ENCODE measurements around the gene ALG14.
"Not testable (repeated sequence)": the region's sequence is repeated elsewhere in the genome, so short reads cannot be mapped to it uniquely, and the experiment has no call there.

The ALG14 gene

DNA sequence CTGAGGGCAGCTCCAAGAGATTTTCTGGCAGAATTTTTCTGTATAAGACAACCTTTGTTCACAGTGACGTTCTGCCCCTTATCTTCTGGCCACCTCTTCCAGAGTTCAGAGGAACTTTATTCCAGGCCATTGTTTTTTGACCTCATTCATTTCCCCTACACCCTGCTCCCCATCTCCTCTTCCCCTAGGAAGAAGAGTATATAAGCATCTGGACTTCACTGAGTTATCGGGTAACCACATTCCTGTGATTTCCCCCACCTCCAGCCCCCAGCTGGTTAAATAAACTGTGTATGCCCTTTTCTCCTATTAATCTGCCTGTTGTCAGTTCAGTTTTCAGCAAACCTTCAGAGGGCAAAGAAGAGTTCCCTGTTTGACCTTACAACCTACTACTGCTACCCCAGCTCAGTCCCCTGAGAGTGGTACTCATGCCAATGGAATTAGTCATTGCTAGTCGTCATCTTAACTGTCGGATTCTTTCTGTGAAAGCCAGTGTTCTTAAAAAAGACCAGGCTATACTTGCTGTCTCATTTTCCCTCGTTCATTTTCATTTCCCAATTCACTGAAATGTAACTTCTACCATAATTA is 14.3 kb upstream of the ALG14 start:
- peak; percentile 78 for DNase-seq

DNA sequence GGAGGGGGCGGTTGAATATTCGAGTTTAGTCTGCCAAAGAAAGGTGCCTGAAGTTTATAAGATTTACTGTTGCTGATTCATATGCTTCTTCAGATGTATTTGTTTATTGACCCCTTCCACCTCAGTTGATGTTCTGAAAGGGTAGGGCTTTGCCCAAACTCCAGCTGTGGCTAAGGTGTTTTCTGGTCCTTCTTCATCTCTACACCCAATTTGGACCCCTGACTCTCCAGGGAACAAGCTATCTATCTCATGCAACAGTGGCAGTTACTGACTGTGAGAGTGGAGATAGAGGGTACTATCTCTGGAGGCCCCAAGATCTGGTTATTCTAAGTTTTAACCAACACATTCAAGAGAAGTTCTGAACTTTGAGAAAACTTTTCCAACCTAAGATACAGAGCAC is 12.6 kb upstream of the ALG14 start:
- no peak for DNase-seq

DNA sequence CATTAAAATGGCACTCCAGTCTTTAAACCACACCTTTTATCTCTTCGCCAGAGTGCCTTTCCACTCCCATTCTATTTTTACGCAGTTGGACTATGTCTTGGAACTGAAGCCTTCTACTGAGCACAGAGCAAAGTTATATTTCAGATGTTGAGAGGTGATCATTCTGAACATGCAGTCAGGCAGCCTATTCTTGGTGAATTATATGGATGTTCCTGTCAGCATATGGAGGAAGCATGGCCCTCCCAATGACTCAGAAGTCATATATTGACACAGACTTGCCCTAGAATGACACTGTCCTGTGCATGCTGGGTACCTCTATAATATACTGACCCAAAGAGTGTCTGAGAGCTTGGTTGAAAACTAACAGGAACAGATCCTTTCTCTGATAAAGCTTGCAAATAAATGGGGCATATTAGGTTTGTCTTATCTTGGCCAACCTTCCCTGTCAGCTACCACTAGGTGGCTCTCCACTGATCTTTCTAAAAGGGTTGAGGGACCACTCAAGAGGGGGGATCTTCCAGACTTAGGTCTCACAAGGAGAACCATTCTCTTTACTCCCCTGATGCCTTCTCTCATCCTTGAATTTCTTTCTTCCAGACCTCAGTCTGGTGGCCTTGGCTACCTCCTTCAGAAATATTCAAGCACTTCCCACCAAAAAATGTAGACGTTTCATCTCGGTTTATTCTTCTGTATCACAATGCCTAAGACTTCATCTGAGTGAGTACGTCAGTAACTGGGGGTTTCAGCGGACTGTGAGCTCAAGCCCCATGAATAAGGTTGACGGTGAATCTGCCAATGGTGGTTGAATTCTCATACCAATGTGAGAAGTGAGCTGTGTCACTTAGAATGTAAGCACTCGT is 11.8 kb upstream of the ALG14 start:
- peak; percentile 25 for DNase-seq

DNA sequence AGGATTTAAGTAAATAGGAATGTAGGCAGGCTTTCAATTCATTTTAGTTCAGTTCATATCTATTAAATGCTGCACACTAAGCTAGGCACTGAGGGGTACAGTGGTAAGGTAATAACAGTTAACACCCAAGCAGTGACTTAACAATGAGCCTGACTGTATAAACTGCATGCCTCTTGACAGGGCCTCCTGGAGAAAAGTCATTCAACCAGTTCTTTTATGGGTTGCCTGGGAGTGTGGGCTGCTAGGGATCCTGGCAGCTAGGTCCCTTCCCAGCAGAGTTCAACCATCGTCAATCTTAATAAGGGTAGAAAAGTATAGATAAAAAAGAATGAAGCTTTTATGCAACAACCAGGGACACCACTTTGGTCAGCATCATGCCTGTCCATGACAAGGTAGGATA is 8.1 kb upstream of the ALG14 start:
- DNase-seq = no peak

DNA sequence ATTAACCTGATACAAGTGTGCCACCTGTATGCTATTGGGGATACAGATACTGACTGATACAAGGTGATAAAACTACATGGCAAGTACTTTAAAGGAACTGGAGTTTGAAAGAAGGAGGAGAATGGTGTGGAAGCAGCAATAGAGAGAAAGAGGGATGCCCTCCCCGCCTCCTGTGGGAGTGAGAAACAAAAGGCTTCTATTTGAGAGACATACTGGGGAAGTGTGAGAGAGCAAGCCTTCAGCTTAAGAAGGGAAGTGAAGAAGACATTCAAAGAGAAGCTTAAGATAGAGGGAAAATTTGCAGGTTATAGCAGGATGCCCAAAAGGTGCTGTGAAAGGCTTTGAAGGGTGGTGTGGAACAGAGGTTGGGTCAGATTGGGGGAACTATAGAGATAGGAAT is 7.7 kb upstream of the ALG14 start:
- no peak for DNase-seq

DNA sequence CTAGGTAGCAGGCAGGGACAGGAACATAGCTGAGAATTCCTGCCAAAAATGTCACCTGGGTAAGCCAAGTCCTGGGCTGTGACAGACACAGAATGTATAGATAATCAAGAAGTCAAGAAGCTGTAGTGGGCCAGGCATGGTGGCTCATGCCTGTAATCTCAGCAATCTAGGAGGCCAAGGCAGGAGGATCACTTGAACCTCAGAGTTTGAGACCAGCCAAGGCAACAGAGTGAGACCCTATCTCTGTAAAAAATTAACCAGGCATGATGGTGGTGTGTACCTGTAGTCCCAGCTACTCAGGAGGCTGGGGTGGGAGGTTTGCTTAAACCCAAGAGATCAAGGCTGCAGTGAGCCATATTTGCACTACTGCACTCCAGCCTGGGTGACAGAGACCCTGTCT is 3.3 kb upstream of the ALG14 start:
- DNase-seq = no peak

DNA sequence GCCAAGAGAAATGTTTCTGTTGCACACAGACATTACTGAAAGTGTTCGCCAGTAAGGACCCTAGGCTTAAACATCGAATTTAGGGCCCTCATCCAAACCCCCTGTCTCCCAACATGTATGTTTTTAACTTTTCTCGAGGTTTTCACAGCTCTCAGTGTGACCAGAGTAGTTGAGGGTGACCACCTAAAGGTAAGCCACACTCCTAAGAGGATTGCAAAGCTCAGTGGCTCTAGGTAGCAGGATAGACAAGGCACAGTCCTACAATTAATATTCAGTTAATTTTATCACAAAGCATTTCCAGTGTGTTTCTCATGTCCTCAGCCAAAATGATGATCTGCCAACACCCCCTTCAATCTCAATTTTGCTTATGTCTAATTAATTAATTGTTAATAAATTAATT is 695 bp upstream of the ALG14 start:
- DNase-seq = no peak

DNA sequence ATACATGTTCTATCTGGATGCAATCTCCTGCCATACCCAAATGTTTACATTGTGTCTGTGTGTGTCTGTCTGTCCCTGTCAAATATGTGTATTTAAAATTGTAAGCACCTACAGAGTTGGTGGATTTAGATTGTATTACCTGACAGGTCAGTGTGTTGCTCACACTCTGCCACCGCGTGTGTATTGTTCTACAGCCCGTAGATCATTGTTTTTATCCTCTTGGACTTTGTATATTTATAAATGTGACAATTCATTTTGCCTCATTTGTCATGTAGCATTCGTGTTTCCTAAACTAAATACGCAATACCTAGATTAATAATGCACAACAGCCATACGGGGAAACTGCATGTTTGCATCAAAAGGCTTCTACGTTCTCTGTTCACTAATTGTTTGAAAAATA is 634 bp downstream of the ALG14 start:
- no peak for DNase-seq

DNA sequence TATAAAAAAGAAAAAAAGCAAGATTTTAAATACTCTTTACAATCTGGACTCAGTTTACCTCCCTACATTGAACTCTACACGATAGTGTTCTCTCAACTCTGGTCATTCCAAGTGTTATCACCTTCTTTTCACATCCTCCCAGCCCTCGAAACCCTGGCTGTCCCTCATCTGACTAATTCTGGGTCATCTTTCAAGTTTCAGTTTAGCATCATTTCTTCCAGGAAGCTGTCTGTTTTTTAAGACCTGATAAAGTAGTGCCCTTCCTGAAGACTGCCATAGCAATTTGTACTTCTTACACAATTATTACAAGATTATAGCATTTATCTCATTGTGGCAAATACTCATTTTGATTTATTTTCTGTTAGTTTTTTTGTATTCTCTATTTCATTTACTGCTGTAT is 1.2 kb downstream of the ALG14 start:
- no peak for DNase-seq

DNA sequence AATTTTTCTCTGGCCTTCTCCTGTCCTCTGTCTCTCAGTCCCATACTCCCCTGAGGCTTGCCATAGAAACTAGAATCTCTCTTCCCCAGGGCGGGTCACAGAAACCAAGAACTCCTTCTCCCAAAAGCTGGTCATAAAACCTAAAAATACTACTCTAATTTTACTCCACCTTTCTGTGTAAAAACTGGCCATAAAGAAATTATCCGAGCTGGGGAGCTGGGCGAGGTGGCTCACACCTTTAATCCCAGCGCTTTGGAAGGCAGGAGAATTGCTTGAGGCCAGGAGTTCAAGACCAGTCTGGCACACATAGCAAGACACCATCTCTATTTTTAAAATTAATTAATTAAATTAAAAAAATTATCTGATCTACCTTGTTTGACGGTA is 3.0 kb downstream of the ALG14 start:
- no peak for DNase-seq

DNA sequence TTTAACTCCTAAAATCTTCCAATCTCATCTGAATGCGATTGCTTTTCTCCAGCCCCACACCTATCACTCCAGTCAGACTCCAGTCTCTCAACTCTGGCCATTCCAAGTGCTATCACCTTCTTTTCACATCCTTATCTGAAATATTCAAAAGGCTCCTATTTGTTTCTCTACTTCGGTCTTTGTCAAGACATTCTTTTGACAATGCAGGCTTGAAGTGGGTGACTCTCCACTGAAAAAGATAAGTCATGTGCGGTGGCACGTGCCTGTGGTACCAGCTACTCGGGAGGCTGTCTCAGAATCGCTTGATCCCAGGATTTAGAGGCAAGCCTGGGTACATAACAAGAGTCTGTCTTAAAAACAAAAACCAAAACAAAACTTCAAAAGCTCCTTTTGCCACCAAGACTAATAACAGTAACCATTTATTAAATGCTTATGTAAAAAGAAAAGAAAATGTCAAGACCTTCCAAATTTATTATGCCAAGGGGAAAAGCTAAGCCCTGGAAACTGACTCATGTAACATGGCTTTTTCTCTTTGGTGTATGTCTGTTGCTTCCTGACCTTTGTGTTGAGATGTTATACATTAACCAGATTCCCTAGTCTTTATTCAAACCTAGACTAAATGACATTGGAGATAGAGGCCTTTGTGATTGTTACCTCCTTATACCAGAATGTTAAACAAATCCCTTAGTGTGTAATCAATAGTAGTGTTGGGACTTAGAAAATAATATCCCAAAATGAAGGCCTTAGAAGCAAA is 3.6 kb downstream of the ALG14 start:
- DNase-seq = peak; percentile 24

DNA sequence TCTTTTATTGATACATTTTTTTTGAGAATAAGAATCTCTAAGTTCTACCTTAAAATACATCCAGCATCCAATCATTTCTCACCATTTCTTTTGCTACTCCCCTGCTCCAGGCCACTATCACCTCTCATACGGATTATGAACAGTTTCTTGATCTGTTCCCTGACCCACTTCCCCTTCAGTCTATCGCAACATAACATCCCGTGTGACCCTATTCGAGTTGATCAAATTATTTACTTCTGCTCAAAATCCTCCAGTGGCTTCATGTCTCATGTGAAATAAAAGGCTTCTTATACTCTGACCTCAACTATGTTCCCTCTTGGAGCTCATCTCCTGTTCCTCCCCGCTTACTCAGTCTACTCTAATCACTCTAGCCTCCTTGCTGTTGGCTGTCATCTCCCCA is 5.2 kb downstream of the ALG14 start:
- no peak for DNase-seq

DNA sequence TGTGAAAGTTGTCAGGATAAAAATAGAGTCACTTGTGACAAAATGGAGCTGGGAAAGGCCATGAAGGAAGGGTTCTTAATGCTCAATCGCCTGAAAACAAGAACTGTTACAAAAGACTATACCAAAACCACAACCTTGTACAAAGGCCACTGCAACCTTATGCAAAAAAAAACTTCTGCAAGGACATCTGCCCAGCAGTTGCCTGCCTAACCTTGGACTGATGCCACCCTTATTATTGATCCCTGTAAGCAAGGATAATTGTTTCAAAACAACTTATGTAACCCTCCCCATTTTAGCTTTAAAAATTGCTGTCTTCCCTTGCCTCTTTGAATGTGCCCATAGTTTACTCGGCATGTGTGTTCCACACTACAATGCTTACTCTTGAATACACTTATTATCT is 5.7 kb downstream of the ALG14 start:
- DNase-seq = no peak

DNA sequence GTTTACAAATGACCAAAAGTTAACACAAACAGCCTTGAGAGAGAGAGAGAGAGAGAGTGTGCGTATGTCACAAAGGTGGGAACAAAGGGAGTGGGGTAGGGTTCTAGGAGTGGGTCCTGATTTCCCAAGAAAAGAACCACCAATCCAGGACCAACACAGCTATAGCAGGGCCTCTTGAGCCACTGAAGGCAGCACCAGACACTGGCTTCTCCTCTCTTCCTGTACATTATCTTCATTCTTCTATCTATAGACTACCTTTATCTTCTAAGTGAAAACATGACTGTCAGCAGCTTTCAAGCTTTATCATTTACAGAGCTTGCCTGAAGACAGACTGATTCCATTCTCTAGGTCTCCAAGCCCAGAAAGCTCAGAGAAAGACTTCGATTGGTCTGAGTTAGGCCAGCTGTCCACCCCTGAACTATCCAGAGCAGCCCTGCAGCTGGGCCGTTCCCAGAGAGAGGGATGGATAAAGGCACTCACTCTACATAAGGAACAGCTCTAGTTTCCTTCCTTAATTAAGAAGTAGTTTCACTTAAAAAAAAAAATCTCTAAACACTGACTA is 11.2 kb downstream of the ALG14 start:
- DNase-seq = no peak

DNA sequence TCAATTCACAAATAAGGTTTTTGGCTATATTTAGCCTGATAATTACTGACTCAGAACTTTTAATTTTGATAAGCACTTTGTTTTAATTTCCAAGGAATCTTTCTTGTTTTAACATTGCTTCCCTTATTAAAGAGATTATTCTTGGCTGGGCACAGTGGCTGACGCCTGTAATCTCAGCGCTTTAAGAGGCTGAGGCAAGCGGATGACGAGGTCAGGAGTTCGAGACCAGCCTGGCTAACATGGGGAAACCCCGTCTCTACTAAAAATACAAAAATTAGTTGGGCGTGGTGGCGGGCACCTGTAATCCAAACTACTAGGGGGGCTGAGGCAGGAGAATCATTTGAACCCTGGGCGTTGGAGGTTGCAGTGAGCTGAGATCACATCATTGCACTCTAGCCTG is 13.8 kb downstream of the ALG14 start:
- no peak for DNase-seq

DNA sequence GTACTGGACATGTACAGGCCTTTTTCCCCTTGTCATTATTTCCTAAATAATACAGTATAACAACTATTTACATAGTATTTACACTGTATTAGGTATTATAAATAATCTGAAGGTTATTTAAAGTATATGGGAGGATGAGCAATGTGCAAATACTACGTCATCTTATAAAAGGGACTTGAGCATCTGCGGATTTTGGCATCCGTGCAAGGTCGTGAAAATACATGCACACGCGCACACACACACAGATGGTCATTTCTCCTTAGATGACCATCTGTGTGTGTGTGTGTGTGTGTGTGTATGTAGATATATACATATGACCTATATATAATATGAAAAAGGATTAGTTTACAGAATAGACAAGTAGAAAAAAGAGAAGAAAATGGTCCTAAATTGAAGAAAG is 15.4 kb downstream of the ALG14 start:
- DNase-seq = no peak

DNA sequence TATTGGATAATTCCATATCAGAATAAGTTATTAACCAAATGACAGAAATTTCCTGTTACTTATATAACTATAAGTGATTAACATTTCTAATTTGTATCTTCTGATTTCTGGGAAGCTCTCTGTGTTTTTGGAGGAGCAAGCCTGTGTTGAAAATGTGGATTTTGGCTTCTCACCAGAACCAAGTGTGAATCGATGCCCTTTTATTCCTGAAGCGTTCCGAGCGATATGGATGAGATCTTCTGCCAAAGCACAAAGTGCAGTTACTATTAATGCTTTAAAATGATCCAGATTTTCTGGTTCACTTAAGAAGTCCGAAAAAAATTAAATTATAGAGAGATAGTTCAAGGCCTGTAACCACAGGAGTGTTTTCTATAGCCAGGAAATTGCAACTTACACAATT is 22.8 kb downstream of the ALG14 start:
- DNase-seq = no peak

DNA sequence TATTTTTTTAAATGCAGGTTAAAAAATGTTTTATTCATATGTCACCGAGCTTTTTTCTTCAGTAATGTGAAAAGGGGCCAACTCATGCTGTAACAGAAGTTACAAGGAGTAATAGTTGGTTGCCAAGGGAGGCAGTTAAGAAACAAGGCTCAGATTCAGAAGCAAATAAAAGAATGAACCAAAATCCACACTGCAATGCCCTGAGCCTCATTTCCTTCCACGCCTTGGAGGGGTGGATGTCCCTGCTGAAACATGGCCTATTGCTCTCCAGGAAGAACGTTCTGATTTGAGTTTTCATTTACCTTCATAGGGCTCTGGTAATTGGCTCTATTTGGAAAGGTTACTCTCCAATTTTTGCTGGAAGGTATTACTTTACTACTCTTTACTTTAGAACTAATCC is 24.4 kb downstream of the ALG14 start:
- DNase-seq = no peak

DNA sequence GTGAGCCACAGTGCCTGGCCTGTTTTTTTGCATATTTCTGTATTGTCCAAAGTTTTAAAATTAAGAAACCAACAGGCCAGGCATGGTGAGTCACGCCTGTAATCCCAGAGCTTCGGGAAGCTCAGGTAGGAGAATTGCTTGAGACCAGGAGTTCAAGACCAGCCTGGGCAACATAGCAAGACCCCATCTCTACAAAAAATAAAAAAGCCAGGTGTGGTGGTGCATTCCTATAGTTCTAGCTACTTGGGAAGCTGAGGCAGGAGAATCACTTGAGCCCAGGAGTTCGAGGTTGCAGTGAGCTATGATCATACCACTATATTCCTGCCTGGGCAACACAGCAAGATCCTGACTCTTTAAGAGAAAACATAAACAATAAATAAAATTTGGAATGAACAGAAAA is 25.1 kb downstream of the ALG14 start:
- not testable (repeated sequence) for DNase-seq

DNA sequence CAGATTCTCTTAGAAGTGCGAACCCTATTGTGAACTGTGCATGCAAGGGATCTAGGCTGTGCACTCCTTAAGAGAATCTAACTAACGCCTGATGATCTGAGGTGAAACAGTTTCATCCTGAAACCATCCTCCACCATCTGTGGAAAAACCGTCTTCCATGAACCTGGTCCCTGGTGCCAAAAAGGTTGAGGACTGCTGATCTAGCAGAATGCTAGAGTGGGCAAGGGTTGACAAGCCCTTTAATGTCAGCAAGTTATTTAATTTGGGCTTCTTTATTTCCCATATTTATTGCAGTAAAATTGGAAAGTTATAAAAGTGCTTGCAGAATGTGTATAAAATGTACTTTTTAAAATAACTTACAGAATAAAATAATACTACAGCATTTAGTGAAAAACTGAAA is 26.4 kb downstream of the ALG14 start:
- no peak for DNase-seq

DNA sequence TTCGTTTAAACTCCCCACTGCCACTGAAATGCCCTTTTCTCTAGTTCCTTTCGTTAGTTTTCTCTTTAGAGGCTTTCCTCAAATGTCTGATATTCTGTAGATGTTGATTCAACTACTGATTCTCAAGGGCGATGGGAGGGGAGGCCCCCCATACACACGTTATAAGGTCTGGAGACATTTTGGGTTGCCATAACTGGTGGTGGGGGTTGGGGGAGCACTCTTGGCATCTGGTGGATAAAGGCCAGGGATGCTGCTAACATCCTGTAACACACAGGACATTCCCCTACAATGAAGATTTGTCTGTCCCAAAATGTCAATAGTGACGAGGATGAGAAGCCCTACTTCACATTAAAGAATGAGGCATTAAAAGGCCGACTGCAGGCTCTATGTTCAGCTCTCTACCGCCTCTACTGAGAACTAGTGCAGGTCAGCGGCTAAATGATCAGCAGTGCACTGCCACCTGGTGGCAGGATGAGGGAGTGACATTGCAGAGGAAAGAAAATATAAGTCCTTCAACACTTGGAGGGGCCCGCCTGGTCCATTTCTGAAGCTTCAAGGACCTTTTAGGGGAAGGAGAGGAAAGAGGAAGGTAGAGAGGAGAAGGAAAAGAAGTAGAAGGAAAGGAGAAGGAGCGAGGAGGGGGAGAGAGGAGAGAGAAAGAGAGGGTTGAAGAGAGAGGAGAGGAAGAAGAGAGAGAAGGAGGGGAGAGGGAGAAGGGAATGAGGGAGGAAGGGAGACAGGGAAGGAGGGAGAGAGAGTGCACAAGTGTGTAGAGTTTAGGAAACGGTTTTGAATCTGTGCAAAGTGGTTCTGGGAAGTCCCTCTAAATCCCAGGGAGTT is 29.4 kb downstream of the ALG14 start:
- DNase-seq = peak; percentile 88

DNA sequence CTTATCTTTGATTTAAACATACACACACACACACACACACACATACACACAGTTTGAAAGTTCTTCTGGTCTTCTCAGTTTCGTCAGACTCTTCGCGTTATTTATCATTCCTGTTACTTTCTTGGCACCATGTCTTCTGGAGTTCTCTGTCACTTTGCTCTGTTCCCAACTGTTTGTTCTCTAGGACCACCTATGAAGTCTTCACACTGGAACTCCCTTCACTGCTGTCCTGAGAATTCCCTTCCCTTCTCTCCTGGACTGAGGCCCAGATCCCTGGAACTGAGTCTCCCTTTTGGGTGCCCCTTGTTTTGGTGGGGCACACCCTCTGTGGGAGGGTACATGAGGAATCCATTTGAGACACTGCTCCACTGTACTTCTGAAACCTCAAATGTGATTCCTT is 30.5 kb downstream of the ALG14 start:
- no peak for DNase-seq

Data from kidney glomerular epithelial cell (primary cell).